WTC11 (cell line): ENCODE measurements around the gene SLC10A1. TPM values are rescaled to one million over a fixed set of nuclear protein-coding genes. Genes with fewer than 3 reads are reported as not detected.

Experiments used
- ATAC-seq: fragments of 200-7000 bp; cut with Tn5 transposase; 2 replicates; pipeline ENCODE4 v1.10.0; 2021; ENCODE audit warnings: mild to moderate bottlenecking, moderate library complexity
- CTCF ChIA-PET: fragments of 300-600 bp; sonication (Branson Sonifier 250); formaldehyde crosslinking; loops from one replicate; lab custom pipeline; 2021; ENCODE audit warnings: antibody characterized with exemption; lab: Charles Lee
- POLR2A ChIA-PET: fragments of 350-600 bp; sonication (Branson Sonifier 250); formaldehyde crosslinking; loops from one replicate; lab custom pipeline; 2021; ENCODE audit warnings: antibody characterized with exemption; lab: Charles Lee
- DNase-seq: peaks from one replicate; pipeline ENCODE4 v3.0.0; 2021; ENCODE audit warnings: low spot score
- H3K27ac Mint-ChIP-seq: 2 replicates; pipeline ENCODE4 v1.8.0; 2021; ENCODE audit warnings: mixed read lengths
- H3K27me3 Mint-ChIP-seq: 2 replicates; pipeline ENCODE4 v1.8.0; 2021; ENCODE audit warnings: low read depth, mild to moderate bottlenecking, moderate library complexity, mixed read lengths
- H3K36me3 Mint-ChIP-seq: 2 replicates; pipeline ENCODE4 v1.8.0; 2021; ENCODE audit warnings: mixed read lengths
- H3K4me1 Mint-ChIP-seq: 2 replicates; pipeline ENCODE4 v1.8.0; 2022; ENCODE audit warnings: mixed read lengths
- H3K4me3 Mint-ChIP-seq: 2 replicates; pipeline ENCODE4 v1.8.0; 2021; ENCODE audit warnings: mild to moderate bottlenecking, moderate library complexity, mixed read lengths
- H3K9me3 Mint-ChIP-seq: 2 replicates; pipeline ENCODE4 v1.8.0; 2021; ENCODE audit warnings: mixed read lengths
- AR ChIP-seq: fragments of 250-450 bp; sonication (Bioruptor Pico); IDR thresholded peaks from 2 replicates; pipeline ENCODE4 v1.9.0; 2021; ENCODE audit warnings: mild to moderate bottlenecking
- CREM ChIP-seq: sonication (generic); formaldehyde crosslinking; IDR thresholded peaks from 2 replicates; pipeline ENCODE4 v1.8.1; 2022; ENCODE audit warnings: mild to moderate bottlenecking, missing genetic modification reagents, moderate library complexity
- E2F5 ChIP-seq: sonication (generic); formaldehyde crosslinking; IDR thresholded peaks from 2 replicates; pipeline ENCODE4 v1.8.1; 2022; ENCODE audit warnings: mild to moderate bottlenecking, moderate library complexity, missing genetic modification reagents
- EMX1 ChIP-seq: fragments of 250-450 bp; sonication (Bioruptor Pico); IDR thresholded peaks from 2 replicates; pipeline ENCODE4 v1.8.0; 2021; ENCODE audit warnings: mild to moderate bottlenecking
- ERG ChIP-seq: fragments of 250-450 bp; sonication (Bioruptor Pico); IDR thresholded peaks from 2 replicates; pipeline ENCODE4 v1.8.0; 2021; ENCODE audit warnings: mild to moderate bottlenecking
- ESRRA ChIP-seq: sonication (generic); formaldehyde crosslinking; IDR thresholded peaks from 2 replicates; pipeline ENCODE4 v1.8.1; 2022; ENCODE audit warnings: mild to moderate bottlenecking, missing genetic modification reagents, borderline replicate concordance
- FOXJ3 ChIP-seq: sonication (generic); formaldehyde crosslinking; IDR thresholded peaks from 2 replicates; pipeline ENCODE4 v1.9.0; 2021; ENCODE audit warnings: missing genetic modification reagents, mild to moderate bottlenecking, borderline replicate concordance
- FOXP1 ChIP-seq: sonication (generic); formaldehyde crosslinking; IDR thresholded peaks from 2 replicates; pipeline ENCODE4 v1.8.0; 2022; ENCODE audit warnings: missing genetic modification reagents, mild to moderate bottlenecking, moderate library complexity, borderline replicate concordance
- GABPB1 ChIP-seq: sonication (generic); formaldehyde crosslinking; IDR thresholded peaks from 2 replicates; pipeline ENCODE4 v1.8.1; 2023; ENCODE audit warnings: mild to moderate bottlenecking, missing genetic modification reagents
- GTF2I ChIP-seq: fragments of 250-450 bp; sonication (Bioruptor Pico); conservative IDR thresholded peaks from 2 replicates; pipeline ENCODE4 v1.4.0; 2021; ENCODE audit warnings: mild to moderate bottlenecking
- NFATC4 ChIP-seq: fragments of 250-450 bp; sonication (Bioruptor Pico); IDR thresholded peaks from 2 replicates; pipeline ENCODE4 v1.9.0; 2021; ENCODE audit warnings: mild to moderate bottlenecking
- NFYB ChIP-seq: sonication (generic); formaldehyde crosslinking; conservative IDR thresholded peaks from 2 replicates; pipeline ENCODE4 v1.8.0; 2022; ENCODE audit warnings: low read depth, missing genetic modification reagents
- PREB ChIP-seq: sonication (generic); formaldehyde crosslinking; IDR thresholded peaks from 2 replicates; pipeline ENCODE4 v1.8.1; 2022; ENCODE audit warnings: mild to moderate bottlenecking, missing genetic modification reagents, moderate library complexity, borderline replicate concordance
- RORB ChIP-seq: fragments of 250-450 bp; sonication (Bioruptor Pico); IDR thresholded peaks from 2 replicates; pipeline ENCODE4 v1.9.0; 2021; ENCODE audit warnings: mild to moderate bottlenecking
- ZBTB43 ChIP-seq: sonication (generic); formaldehyde crosslinking; IDR thresholded peaks from 2 replicates; pipeline ENCODE4 v1.8.1; 2023; ENCODE audit warnings: mild to moderate bottlenecking, missing genetic modification reagents
- ZMAT4 ChIP-seq: fragments of 250-450 bp; sonication (Bioruptor Pico); IDR thresholded peaks from 2 replicates; pipeline ENCODE4 v1.9.0; 2021; ENCODE audit warnings: mild to moderate bottlenecking
- ZNF219 ChIP-seq: sonication (generic); formaldehyde crosslinking; IDR thresholded peaks from 2 replicates; pipeline ENCODE4 v1.8.0; 2023; ENCODE audit warnings: missing genetic modification reagents, mild to moderate bottlenecking, borderline replicate concordance
- ZNF232 ChIP-seq: sonication (generic); formaldehyde crosslinking; IDR thresholded peaks from 2 replicates; pipeline ENCODE4 v1.8.0; 2022; ENCODE audit warnings: mild to moderate bottlenecking, missing genetic modification reagents
- ZNF281 ChIP-seq: sonication (generic); formaldehyde crosslinking; IDR thresholded peaks from 2 replicates; pipeline ENCODE4 v1.8.0; 2023; ENCODE audit warnings: mild to moderate bottlenecking, missing genetic modification reagents
- ZNF512 ChIP-seq: sonication (generic); formaldehyde crosslinking; IDR thresholded peaks from 2 replicates; pipeline ENCODE4 v1.8.1; 2022; ENCODE audit warnings: missing genetic modification reagents, borderline replicate concordance
- total RNA-seq: library from RNA; stranded (reverse); gene quantifications from 3 replicates; pipeline ENCODE4 v1.2.3, GENCODE V29; 2021

Gene SLC10A1
- total RNA-seq, 1 experiment from 2014 or later = 0.09 TPM

- H3K9me3 Mint-ChIP-seq = no peaks in the 10 kb centered on the region
- TF ChIP-seq AR (0 out of 2 replicates have a peak, but pooled peaks have one; percentile 27), E2F5 (CRISPR knock-in tag) (no peak), GABPB1 (no peak), RORB (CRISPR knock-in tag) (0 out of 2 replicates have a peak, but pooled peaks have one; percentile 6), FOXP1 (CRISPR knock-in tag) (no peak)
- TF ChIP-seq, all 79 proteins: peak for 2
- peaks cover 89% of the 10 kb centered on the region for H3K36me3 Mint-ChIP-seq
- no peaks in the 10 kb centered on the region for H3K27me3 Mint-ChIP-seq
- ChIA-PET CTCF (interaction anchor here (1.2 kb wide), 1 partner anchor 198 kb away, joined by 3 read pairs; the partner anchor contains the start of gene CCDC177), POLR2A (no interaction called here)
- no peak overlapping the region for H3K27ac Mint-ChIP-seq
- H3K4me3 Mint-ChIP-seq = no peak overlapping the region
- peaks cover 19% of the 10 kb centered on the region for H3K4me1 Mint-ChIP-seq
- no peak for DNase-seq
- no peak for ATAC-seq
Observed at GRCh38 chr14:69772082-69773017, 24.7 kb downstream of the SLC10A1 start.

GRCh38 chr14:69771136-69771535 lies 25.9 kb downstream of the SLC10A1 start:
- ATAC-seq (no peak), DNase-seq (no peak)
- ChIA-PET POLR2A (no interaction called here), CTCF (no interaction called here)
- Mint-ChIP-seq H3K36me3 (peaks cover 82% of the 10 kb centered on the region), H3K4me3 (no peak overlapping the region), H3K4me1 (peaks cover 24% of the 10 kb centered on the region), H3K9me3 (no peaks in the 10 kb centered on the region), H3K27me3 (no peaks in the 10 kb centered on the region), H3K27ac (no peak overlapping the region)
- no peak for TF ChIP-seq NFATC4 (CRISPR knock-in tag)
- no peak for TF ChIP-seq ERG (CRISPR knock-in tag)
- TF ChIP-seq NFYB (CRISPR knock-in tag) = no peak
- TF ChIP-seq ZMAT4 = no peak
- no peak for TF ChIP-seq ZBTB43 (CRISPR knock-in tag)
- TF ChIP-seq ESRRA (CRISPR knock-in tag) = no peak
- TF ChIP-seq ZNF281 (CRISPR knock-in tag) = no peak
- no peak for TF ChIP-seq EMX1 (CRISPR knock-in tag)
- no peak for TF ChIP-seq ZNF219 (CRISPR knock-in tag)
- TF ChIP-seq ZNF512 (CRISPR knock-in tag) = no peak
- no peak for TF ChIP-seq PREB (CRISPR knock-in tag)
- TF ChIP-seq FOXJ3 (CRISPR knock-in tag) = no peak
- no peak for TF ChIP-seq GTF2I (CRISPR knock-in tag)
- no peak for TF ChIP-seq RORB (CRISPR knock-in tag)
- no peak for TF ChIP-seq ZNF232 (CRISPR knock-in tag)
- TF ChIP-seq CREM = no peak
